Progenitor cell of endocrine pancreas (in vitro differentiated cells): ENCODE results near the gene CCN5. TPM values are rescaled to one million over a fixed set of nuclear protein-coding genes. Genes with fewer than 3 reads are reported as not detected.

Source experiments
- DNase-seq: peaks from one replicate; pipeline ENCODE4 v3.0.0; 2021; ENCODE audit warnings: low spot score; ENCODE audit not compliant: unreplicated experiment
- H3K27ac Mint-ChIP-seq: 2 replicates; pipeline ENCODE4 v1.8.0; 2021; ENCODE audit warnings: mild to moderate bottlenecking, moderate library complexity, mixed read lengths
- H3K27me3 Mint-ChIP-seq: 2 replicates; pipeline ENCODE4 v1.8.0; 2021; ENCODE audit warnings: mixed read lengths
- H3K36me3 Mint-ChIP-seq: 2 replicates; pipeline ENCODE4 v1.8.0; 2022; ENCODE audit warnings: mixed read lengths; ENCODE audit not compliant: insufficient read depth
- H3K4me1 Mint-ChIP-seq: 2 replicates; pipeline ENCODE4 v1.8.0; 2021; ENCODE audit warnings: low read depth, mixed read lengths
- H3K4me3 Mint-ChIP-seq: 2 replicates; pipeline ENCODE4 v1.8.0; 2021; ENCODE audit warnings: low read depth, mild to moderate bottlenecking, moderate library complexity, mixed read lengths
- H3K9me3 Mint-ChIP-seq: 2 replicates; pipeline ENCODE4 v1.8.0; 2021; ENCODE audit warnings: low read depth, mixed read lengths
- total RNA-seq: library from RNA; stranded (reverse); gene quantifications from 2 replicates; pipeline ENCODE4 v1.2.1, GENCODE V29; 2021
- TF ChIP-seq, protein P1 (sequence below): fragments of 200-600 bp; sonication (generic); IDR thresholded peaks from one replicate; pipeline ENCODE4 v1.5.0; 2021; ENCODE audit warnings: antibody characterized with exemption, mild to moderate bottlenecking; ENCODE audit not compliant: unreplicated experiment

Gene CCN5
- total RNA-seq, 1 donor from 2014 or later: not detected

DNA sequence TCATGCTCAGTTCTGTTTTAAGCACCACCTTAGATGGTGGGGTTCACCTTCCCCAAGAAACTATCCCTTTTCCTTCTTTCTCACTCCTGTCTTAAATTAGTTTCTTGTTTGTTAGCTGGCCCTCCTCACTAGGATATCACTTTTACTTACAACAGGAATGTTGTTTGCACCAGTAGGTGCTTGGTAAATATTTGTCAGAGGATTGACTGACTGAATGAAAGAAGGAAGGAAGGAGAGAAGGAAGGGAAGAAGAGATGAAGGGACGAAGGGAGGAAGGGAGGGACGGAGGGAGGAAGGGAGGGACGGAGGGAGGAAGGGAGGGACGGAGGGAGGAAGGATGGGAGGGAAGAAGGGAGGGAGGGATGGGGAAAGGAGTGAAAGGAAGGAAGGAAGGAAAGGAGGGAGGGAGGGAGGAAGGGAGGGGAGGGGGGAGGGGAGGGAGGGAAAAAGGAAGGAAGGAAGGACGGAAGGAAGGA lies 30.0 kb downstream of the CCN5 start:
- H3K36me3 Mint-ChIP-seq: no peaks in the 10 kb centered on the region
- no peak for DNase-seq
- peaks cover 69% of the 10 kb centered on the region for H3K27me3 Mint-ChIP-seq
- no peak overlapping the region for H3K27ac Mint-ChIP-seq
- peaks cover 11% of the 10 kb centered on the region for H3K4me1 Mint-ChIP-seq
- peak overlapping the region; percentile 31 for H3K4me3 Mint-ChIP-seq
- TF ChIP-seq, protein P1, sequence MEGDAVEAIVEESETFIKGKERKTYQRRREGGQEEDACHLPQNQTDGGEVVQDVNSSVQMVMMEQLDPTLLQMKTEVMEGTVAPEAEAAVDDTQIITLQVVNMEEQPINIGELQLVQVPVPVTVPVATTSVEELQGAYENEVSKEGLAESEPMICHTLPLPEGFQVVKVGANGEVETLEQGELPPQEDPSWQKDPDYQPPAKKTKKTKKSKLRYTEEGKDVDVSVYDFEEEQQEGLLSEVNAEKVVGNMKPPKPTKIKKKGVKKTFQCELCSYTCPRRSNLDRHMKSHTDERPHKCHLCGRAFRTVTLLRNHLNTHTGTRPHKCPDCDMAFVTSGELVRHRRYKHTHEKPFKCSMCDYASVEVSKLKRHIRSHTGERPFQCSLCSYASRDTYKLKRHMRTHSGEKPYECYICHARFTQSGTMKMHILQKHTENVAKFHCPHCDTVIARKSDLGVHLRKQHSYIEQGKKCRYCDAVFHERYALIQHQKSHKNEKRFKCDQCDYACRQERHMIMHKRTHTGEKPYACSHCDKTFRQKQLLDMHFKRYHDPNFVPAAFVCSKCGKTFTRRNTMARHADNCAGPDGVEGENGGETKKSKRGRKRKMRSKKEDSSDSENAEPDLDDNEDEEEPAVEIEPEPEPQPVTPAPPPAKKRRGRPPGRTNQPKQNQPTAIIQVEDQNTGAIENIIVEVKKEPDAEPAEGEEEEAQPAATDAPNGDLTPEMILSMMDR: no peak
- no peaks in the 10 kb centered on the region for H3K9me3 Mint-ChIP-seq

DNA sequence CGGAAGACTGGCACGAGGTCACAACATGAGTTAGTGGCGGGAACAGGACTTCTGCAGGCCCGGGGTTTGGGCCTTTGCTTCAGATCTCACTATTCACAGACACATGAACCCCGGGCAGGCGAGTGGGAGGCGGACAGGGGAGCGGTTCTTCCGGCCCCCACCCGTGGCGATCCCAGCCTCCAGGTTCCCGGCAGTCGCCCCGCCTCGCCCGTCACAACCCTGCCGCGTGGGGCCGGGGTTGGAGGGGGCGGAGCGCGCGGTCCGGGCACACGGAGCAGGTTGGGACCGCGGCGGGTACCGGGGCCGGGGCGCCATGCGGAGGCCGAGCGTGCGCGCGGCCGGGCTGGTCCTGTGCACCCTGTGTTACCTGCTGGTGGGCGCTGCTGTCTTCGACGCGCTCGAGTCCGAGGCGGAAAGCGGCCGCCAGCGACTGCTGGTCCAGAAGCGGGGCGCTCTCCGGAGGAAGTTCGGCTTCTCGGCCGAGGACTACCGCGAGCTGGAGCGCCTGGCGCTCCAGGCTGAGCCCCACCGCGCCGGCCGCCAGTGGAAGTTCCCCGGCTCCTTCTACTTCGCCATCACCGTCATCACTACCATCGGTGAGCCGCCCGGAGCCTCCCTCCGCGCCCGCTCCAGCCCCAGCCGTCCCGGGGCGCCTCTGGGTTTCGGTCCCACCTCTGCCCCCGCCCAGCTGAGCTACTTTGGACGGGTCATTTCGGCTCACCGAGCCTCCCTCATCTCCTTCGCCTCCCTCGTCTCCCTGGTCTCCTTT lies 30.6 kb downstream of the CCN5 start, which contains the start of gene KCNK15:
KCNK15 (plus strand) TSS at position 268 of the 769 bp plus-strand sequence; CDS start at position 314, 46 bp downstream.
- Mint-ChIP-seq H3K9me3 (no peaks in the 10 kb centered on the region), H3K4me1 (peaks cover 9% of the 10 kb centered on the region), H3K36me3 (no peaks in the 10 kb centered on the region), H3K4me3 (peak within 1 kb of the TSS; percentile 51), H3K27ac (no peak within 1 kb of the TSS), H3K27me3 (peaks cover 68% of the 10 kb centered on the region)
- TF ChIP-seq, protein P1: no peak
- DNase-seq: peak; percentile 24

DNA sequence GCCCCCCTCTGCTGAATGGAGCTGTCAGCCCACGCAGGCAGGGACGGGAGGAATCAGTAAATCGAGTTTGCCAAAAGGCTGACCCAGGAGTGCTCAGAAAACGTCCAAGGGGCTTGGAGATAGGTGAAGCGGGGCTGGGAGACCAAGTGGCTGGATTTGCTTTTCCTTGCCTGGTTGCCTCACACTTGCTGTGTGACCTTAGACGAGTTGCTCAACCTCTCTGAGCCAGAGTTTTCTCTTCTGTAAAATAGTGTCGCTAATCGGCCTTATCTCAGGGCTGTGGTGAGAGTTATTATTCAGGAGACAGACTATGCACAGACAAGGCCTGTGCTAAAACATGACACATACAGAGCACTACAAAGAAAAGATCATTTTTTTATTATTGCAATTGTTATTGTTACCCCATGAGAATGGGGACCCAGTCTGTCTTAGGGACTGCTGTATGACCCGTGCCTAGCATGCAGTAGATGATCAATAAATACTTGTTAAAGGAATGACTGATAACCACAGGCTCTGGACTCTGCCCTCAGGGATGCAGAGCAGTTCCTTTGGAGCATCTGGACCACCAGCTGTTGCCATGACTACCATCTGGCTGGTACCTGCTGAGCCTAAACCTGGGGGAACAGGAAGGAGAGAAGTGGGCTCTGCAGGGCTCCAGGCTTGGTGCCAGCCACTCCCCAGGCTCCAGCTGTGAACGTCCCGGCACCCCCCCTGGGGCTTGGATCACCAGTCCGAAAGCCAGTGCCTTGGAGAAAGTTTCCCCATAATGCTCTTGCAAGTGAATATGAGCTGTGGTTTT lies 31.4 kb downstream of the CCN5 start:
- DNase-seq: no peak
- Mint-ChIP-seq H3K4me3 (peak overlapping the region; percentile 51), H3K36me3 (no peaks in the 10 kb centered on the region), H3K9me3 (no peaks in the 10 kb centered on the region), H3K4me1 (peaks cover 9% of the 10 kb centered on the region), H3K27ac (no peak overlapping the region), H3K27me3 (peaks cover 71% of the 10 kb centered on the region)
- TF ChIP-seq, protein P1: no peak

DNA sequence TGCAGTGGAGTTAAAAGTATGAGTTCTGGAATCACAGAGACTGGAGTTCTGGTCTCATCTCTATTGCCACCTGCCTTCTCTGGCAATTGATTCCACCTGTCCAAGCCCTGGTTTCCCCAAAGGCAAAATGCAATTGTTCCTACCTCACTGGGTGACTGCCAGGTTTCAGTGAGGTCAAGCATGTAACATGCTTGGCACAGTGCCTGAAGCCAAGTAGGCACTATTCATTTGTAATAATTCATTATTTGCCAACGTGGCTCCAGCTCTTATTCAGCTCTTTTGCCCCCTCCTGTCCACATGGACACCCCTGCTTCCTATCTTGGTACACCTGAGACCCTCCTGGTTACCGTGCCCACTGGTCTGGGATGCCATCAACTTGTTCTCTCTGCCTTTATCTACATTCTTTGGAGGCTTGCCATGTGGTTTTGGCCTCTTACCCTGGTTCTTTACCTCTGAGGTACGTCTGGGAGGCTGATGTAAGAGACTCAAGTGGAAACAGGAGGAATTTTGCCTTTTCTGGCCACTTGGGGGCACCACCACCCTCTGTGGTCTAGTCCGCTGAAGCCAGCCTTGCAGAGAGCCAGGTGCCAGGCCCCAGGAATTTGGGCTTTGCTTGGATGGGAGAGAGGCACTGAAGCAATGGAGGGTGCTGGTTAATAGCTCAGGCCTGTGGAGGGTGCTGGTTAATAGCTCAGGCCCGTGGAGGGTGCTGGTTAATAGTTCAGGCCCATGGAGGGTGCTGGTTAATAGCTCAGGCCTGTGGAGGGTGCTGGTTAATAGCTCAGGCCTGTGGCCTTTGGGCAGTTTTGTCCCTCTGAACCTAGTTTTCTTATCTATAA lies 32.2 kb downstream of the CCN5 start:
- H3K27me3 Mint-ChIP-seq: peaks cover 62% of the 10 kb centered on the region
- H3K9me3 Mint-ChIP-seq: no peaks in the 10 kb centered on the region
- H3K4me3 Mint-ChIP-seq: peak overlapping the region; percentile 39
- DNase-seq: peak; percentile 64
- H3K36me3 Mint-ChIP-seq: no peaks in the 10 kb centered on the region
- TF ChIP-seq, protein P1: peak; percentile 77
- H3K27ac Mint-ChIP-seq: peak overlapping the region; percentile 38
- H3K4me1 Mint-ChIP-seq: peaks cover 9% of the 10 kb centered on the region

DNA sequence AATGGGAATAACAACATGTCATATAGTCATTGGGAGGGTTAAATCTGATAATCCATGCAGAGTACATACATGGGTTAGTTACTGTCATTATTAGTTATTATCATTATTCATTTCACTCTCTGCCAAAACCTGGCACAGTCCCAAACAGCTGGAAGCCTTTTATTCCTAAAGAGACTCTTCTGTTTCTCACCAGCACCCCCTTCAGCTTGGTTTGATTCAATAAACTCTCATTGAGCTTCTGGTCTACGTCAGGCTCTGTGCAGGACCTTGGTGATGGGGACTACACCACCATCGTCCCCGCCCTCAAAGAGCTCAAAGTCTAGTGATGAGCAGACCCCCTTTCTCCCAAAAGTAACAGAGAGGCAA lies 32.8 kb downstream of the CCN5 start:
- H3K27me3 Mint-ChIP-seq: peaks cover 58% of the 10 kb centered on the region
- H3K36me3 Mint-ChIP-seq: no peaks in the 10 kb centered on the region
- no peak overlapping the region for H3K4me3 Mint-ChIP-seq
- no peak for DNase-seq
- no peak overlapping the region for H3K27ac Mint-ChIP-seq
- peaks cover 9% of the 10 kb centered on the region for H3K4me1 Mint-ChIP-seq
- TF ChIP-seq, protein P1: no peak
- H3K9me3 Mint-ChIP-seq: no peaks in the 10 kb centered on the region
